Endothelial cell of umbilical vein (primary cell): ENCODE measurements around the gene PIK3CB. TPM values are rescaled to one million over a fixed set of nuclear protein-coding genes. Genes with fewer than 3 reads are reported as not detected.

Source experiments
- BruUV-seq: library from RNA; stranded (reverse); fragments of 400-500 nt; replicated peaks from 2 replicates; lab custom pipeline; 2021; lab: Mats Ljungman, UMichigan
- CTCF ChIA-PET: fragments of 300-600, 350-600 bp; sonication (Branson Sonifier 250); formaldehyde crosslinking; loops from one replicate; lab custom pipeline; 2021; ENCODE audit warnings: antibody characterized with exemption, inconsistent platforms; lab: Charles Lee
- POLR2A ChIA-PET: fragments of 300-600, 350-600 bp; sonication (Branson Sonifier 250); formaldehyde crosslinking; loops from one replicate; lab custom pipeline; 2021; ENCODE audit warnings: antibody characterized with exemption, inconsistent platforms; lab: Charles Lee
- DNase-seq: peaks from one replicate; pipeline ENCODE4 v3.0.0-alpha.2; 2011; ENCODE audit warnings: low read depth, low spot score
- FAIRE-seq: peaks from 2 replicates; lab custom pipeline; 2011; peaks lifted over from hg19 to GRCh38; lab: Jason Lieb, UNC
- H2AFZ ChIP-seq: 2 replicates; pipeline ENCODE4 v1.6.0; 2012; ENCODE audit warnings: low read depth, low read length, control low read depth, inconsistent platforms
- H3K27ac ChIP-seq: 2 replicates; pipeline ENCODE4 v1.5.1; 2011; ENCODE audit warnings: low read depth, mild to moderate bottlenecking, control low read depth, low read length, moderate library complexity; ENCODE audit not compliant: insufficient read depth
- H3K27me3 ChIP-seq, 2 experiments: 2 replicates each; pipeline versions ENCODE4 v1.6.0 to v1.6.1; 2011; ENCODE audit warnings: low read length in 2 of 2, mixed read lengths in 1 of 2; ENCODE audit not compliant: control insufficient read depth in 2 of 2, insufficient read depth in 2 of 2
- H3K36me3 ChIP-seq, 2 experiments: 2 replicates in 1 of 2; 3 replicates in 1 of 2; pipeline ENCODE4 v1.5.1; 2011; ENCODE audit warnings: low read length in 2 of 2, mild to moderate bottlenecking in 1 of 2, moderate library complexity in 1 of 2; ENCODE audit not compliant: control insufficient read depth in 2 of 2, insufficient read depth in 2 of 2; ENCODE audit errors: extremely low read depth in 1 of 2
- H3K4me1 ChIP-seq: 3 replicates; pipeline ENCODE4 v1.5.1; 2011; ENCODE audit warnings: mild to moderate bottlenecking, low read length; ENCODE audit not compliant: control insufficient read depth, insufficient read depth; ENCODE audit errors: extremely low read depth
- H3K4me2 ChIP-seq: 2 replicates; pipeline ENCODE4 v1.6.1; 2011; ENCODE audit warnings: low read length, control low read depth, mixed read lengths; ENCODE audit not compliant: insufficient read depth
- H3K4me3 ChIP-seq, 3 experiments: fragments of 200-600 bp in 1 of 3; sonication (generic), shearing (Covaris generic) in 1 of 3; replicated peaks in 1 of 3; 2 replicates each; pipeline ENCODE4 v1.5.1; 2011 to 2016; ENCODE audit warnings: control low read depth in 3 of 3, low read length in 3 of 3, mild to moderate bottlenecking in 2 of 3, inconsistent platforms in 1 of 3, low read depth in 1 of 3, moderate library complexity in 1 of 3; ENCODE audit not compliant: insufficient read depth in 1 of 3
- H3K79me2 ChIP-seq: 2 replicates; pipeline ENCODE4 v1.6.0; 2012; ENCODE audit warnings: low read length, inconsistent platforms; ENCODE audit not compliant: control insufficient read depth, insufficient read depth
- H3K9ac ChIP-seq: replicated peaks from 2 replicates; pipeline ENCODE3; 2011; ENCODE audit warnings: low read length, control low read depth; ENCODE audit not compliant: insufficient read depth; ENCODE audit errors: extremely low read depth
- H3K9me1 ChIP-seq: replicated peaks from 3 replicates; pipeline ENCODE4 v1.6.0; 2011; ENCODE audit warnings: mild to moderate bottlenecking, low read length; ENCODE audit not compliant: control insufficient read depth, insufficient read depth; ENCODE audit errors: extremely low read depth
- H3K9me3 ChIP-seq: replicated peaks from 2 replicates; pipeline ENCODE4 v1.5.1; 2012; ENCODE audit warnings: low read length, inconsistent platforms; ENCODE audit not compliant: control insufficient read depth, insufficient read depth
- H4K20me1 ChIP-seq: replicated peaks from 2 replicates; pipeline ENCODE3; 2011; ENCODE audit warnings: mild to moderate bottlenecking, low read length; ENCODE audit not compliant: control insufficient read depth, insufficient read depth; ENCODE audit errors: extremely low read depth
- EZH2 ChIP-seq: IDR thresholded peaks from 2 replicates; pipeline ENCODE4 v1.6.1; 2012; ENCODE audit warnings: borderline replicate concordance, low read depth, mild to moderate bottlenecking, moderate library complexity, low read length, inconsistent platforms; ENCODE audit not compliant: severe bottlenecking
- FOS ChIP-seq: IDR thresholded peaks from 2 replicates; pipeline ENCODE4 v1.6.1; 2011; ENCODE audit warnings: mild to moderate bottlenecking, low read length, moderate library complexity, borderline replicate concordance; ENCODE audit not compliant: insufficient read depth
- JUN ChIP-seq: IDR thresholded peaks from 2 replicates; pipeline ENCODE4 v1.6.1; 2011; ENCODE audit warnings: borderline replicate concordance, low read depth; ENCODE audit not compliant: insufficient read length, insufficient read depth
- POLR2A ChIP-seq: IDR thresholded peaks from 2 replicates; pipeline ENCODE4 v1.6.1; 2012; ENCODE audit warnings: low read depth, mild to moderate bottlenecking, control low read depth, low read length
- POLR2AphosphoS5 ChIP-seq: IDR thresholded peaks from 2 replicates; pipeline ENCODE4 v1.6.1; 2012; ENCODE audit warnings: low read depth, mild to moderate bottlenecking, control low read depth, low read length, moderate library complexity; ENCODE audit not compliant: insufficient read depth
- dilution Hi-C: fragments of 300-500 bp; cut with MboI; formaldehyde crosslinking; loops from one replicate; pipeline ENCODE4 v1.15.0; 2019; ENCODE audit warnings: low sequenced_read_pairs; ENCODE audit not compliant: extremely low pct_ligation_motif_present
- intact Hi-C: fragments of 100-400 bp; cut with micrococcal nuclease; formaldehyde crosslinking; loops from one replicate; pipeline ENCODE4 v1.10.0; 2022
- polyA plus RNA-seq, 4 experiments: library from polyadenylated mRNA; depleted of rRNA in 3 of 4; stranded (reverse) in 3 of 4; unstranded in 1 of 4; fragments of >200 nt; gene quantifications; 2 replicates each; pipeline versions ENCODE4 v1.2.1 to v1.2.3, GENCODE V29; 2011 to 2012; ENCODE audit warnings: missing spikeins in 1 of 4
- total RNA-seq: library from RNA; stranded (reverse); gene quantifications from 2 replicates; pipeline ENCODE4 v1.2.3, GENCODE V29; 2021
- TF ChIP-seq, protein P1 (sequence below), 2 donors: IDR thresholded peaks; 1 replicate in 1 of 2; 2 replicates in 1 of 2; pipeline ENCODE4 v1.5.1; 2011; ENCODE audit warnings: low read length in 2 of 2, mild to moderate bottlenecking in 2 of 2, moderate library complexity in 2 of 2, control low read depth in 1 of 2, inconsistent platforms in 1 of 2, low read depth in 1 of 2; ENCODE audit not compliant: insufficient read depth in 1 of 2; ENCODE audit errors: extremely low read depth in 1 of 2

Gene PIK3CB
- total and polyA plus RNA-seq, 2 donors (not counting 3 experiments of a cell fraction or from before 2014, with no cell fraction given) = 9.0 to 29.8 TPM

- Histone ChIP-seq H3K4me1 (no peaks in the 10 kb centered on the region), H3K4me2 (no peak overlapping the region), H4K20me1 (no peaks in the 10 kb centered on the region), H3K9me1 (no peaks in the 10 kb centered on the region), H3K79me2 (no peaks in the 10 kb centered on the region), H3K27ac (no peak overlapping the region), H3K36me3 (no peaks in the 10 kb centered on the region), H3K9ac (no peak overlapping the region), H3K9me3 (no peaks in the 10 kb centered on the region), H3K4me3 (no peak overlapping the region), H3K27me3 (no peaks in the 10 kb centered on the region), H2AFZ (no peak overlapping the region)
- intact Hi-C loops (no loop called here), dilution Hi-C loops (no loop called here)
- BruUV-seq = no TSS peak
- FAIRE-seq (no peak), DNase-seq (peak; percentile 7)
- POLR2A ChIA-PET = no interaction called here
- CTCF ChIA-PET = interaction anchor here (1.1 to 1.6 kb wide), 4 partner anchors 11 to 298 kb away, joined by 3 to 8 read pairs (median 4); no protein-coding TSS in a partner anchor
- TF ChIP-seq POLR2A (no peak), POLR2AphosphoS5 (no peak), EZH2 (no peak), FOS (peak; percentile 53), JUN (peak; percentile 18)
- TF ChIP-seq, protein P1, sequence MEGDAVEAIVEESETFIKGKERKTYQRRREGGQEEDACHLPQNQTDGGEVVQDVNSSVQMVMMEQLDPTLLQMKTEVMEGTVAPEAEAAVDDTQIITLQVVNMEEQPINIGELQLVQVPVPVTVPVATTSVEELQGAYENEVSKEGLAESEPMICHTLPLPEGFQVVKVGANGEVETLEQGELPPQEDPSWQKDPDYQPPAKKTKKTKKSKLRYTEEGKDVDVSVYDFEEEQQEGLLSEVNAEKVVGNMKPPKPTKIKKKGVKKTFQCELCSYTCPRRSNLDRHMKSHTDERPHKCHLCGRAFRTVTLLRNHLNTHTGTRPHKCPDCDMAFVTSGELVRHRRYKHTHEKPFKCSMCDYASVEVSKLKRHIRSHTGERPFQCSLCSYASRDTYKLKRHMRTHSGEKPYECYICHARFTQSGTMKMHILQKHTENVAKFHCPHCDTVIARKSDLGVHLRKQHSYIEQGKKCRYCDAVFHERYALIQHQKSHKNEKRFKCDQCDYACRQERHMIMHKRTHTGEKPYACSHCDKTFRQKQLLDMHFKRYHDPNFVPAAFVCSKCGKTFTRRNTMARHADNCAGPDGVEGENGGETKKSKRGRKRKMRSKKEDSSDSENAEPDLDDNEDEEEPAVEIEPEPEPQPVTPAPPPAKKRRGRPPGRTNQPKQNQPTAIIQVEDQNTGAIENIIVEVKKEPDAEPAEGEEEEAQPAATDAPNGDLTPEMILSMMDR (IDR thresholded peaks at IDR 0.05; ENCODE audit: extremely low read depth in 1 of 2, insufficient read depth in 1 of 2, low read depth in 1 of 2, low read length in 2 of 2) = no peak
These were observed 208.9 kb downstream of the PIK3CB start for GRCh38 chr3:138625707-138626365.
